AG20443 (cell line): ENCODE data around the gene ACSF2.

Source experiments
- DNase-seq: peaks from one replicate; pipeline ENCODE4 v3.0.0; 2012; ENCODE audit warnings: low spot score, mixed read lengths

ACSF2 gene

DNA sequence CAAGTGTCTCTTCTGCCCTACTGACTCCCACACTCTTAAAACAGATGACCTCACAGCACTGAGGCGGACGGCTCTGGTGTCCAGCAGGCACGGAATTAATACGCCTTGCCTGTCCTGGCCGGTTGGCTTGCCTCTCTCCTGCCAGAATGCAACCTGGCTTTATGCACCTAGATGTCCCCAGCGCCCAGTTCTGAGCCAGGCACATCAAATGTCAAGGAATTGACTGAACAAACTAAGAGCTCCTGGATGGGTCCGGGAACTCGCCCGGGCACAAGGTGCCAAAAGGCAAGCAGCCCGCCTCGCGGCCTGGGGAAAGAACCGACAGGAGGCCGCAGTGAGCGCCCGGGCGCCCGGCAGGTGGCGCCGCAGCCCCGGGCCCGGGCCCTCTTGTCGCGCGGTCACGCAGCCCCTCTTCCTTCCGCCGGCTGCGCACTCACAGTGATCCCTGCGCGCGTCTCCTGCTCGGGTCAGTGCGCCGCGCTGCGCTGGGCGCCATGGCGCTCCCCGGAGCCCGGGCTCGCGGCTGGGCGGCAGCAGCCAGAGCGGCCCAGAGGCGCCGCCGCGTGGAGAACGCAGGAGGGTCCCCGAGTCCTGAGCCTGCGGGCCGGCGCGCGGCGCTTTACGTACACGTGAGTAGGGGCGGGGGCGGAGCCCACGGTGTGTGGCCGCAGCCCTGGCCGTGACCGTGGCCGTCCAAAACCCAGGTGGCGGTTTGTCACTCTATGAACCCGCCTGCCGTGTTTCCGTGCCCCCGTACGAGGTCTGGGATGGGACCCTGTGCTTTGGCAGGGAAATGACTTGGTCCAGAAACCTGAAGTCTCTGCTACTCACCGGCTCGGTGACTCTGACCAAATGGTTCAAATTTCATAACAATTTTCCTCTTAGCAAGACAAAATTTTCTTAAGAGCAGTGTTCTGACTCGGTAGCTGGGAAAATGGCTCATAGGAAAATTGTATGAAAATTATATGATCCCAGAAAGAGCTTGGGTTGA is 52.7 kb downstream of the ACSF2 start, which contains the start of gene RSAD1:
RSAD1 (plus strand) TSS at position 470 of the 991 bp plus-strand sequence; CDS start at position 495, 25 bp downstream.
- peak; percentile 94 for DNase-seq

DNA sequence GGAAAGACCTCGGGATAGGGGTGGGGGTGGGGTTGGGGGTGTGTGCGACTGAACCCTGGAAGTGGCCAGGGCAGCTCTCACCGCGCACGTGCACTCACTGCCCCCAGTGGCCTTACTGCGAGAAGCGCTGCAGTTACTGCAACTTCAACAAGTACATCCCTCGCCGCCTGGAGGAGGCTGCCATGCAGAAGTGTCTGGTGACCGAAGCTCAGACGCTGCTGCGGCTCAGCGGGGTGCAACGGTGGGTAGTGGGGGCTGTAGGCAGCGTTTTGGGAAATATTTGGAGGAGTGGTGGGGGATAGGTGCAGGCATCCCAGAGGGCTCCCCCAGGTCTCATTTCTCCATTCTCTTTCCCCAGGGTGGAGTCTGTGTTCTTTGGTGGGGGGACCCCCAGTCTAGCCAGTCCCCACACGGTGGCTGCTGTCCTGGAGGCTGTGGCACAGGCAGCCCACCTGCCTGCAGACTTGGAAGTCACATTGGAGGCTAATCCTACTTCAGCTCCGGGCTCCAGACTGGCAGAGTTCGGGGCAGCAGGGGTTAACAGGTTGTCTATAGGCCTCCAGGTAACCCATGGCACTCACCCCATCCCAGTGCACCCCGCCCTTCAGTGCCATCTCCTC is 53.6 kb downstream of the ACSF2 start:
- DNase-seq: peak; percentile 90

DNA sequence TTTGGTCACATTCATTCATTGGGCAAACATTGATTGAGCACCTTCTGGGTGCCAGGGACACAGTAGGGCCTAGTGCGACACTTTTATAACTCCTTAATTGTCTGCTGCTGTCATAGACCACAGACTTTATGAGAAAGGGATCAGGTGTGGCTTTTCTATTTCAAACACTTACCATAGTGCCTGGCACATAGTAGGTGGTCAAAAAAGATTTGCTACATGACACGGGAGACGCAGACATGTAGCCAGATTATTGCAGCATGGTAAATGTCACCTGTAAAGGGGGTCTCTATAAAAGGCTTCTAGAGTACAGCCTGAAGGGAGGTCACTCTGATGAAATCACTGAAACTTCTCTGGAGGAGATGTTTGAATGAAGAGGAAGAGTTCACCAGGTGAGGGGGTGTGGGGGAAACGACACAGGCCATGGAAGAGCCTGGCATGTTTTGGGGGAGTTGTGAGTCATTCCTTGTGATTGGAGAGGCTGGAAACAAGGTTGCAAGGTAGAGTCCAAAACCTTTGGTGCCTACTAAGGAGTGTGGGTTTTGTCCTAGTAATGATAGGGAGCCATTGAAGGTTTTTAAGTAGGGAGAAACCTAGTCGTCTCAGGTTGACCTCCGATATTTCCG is 54.2 kb downstream of the ACSF2 start:
- no peak for DNase-seq

DNA sequence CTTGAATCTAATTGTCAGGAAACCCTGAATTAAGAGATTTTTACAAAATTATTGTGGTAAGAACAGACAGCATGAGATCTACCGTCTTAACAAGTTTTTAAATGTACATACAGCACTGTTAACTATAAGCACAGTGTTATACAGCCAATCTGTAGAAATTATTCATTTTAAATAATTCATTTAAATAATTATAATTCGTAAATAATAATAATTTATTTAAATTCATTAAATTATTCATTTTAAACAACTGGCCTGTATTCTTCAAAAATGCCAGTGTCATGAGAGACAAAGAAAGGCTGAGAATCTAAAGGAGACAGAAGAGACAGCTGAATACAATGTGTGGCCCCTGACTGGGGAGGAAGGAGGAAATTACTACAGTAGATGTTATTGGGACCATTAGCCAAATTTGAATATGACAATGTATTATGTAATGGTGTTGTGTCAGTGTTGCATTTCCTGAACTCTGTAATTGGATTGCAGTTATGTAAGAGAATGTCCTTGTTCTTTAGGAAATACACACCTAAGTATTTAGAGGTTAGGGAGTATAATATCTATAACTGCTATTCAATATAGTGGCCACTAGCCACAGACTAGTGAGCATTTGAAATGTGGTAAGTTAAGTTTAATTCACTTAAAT is 55.0 kb downstream of the ACSF2 start:
- DNase-seq: no peak

DNA sequence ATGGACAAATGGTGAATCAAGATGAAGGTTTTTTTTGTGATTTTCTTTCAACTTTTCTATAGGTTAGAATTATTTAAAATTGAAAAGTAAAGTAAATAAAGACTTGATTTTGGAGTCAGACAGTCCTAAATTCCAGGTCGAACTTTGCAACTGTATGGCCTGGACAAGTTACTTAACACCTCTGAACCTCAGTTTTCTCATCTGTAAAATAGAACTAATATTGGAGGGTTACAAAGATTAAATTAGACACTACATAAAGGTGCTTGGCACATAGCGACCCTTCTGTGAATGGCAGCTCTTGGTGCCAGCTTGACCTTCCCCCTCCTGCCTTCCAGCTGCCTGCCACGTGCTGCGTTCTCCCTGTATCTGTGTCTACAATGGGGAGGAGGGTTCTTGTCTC is 55.6 kb downstream of the ACSF2 start:
- no peak for DNase-seq

DNA sequence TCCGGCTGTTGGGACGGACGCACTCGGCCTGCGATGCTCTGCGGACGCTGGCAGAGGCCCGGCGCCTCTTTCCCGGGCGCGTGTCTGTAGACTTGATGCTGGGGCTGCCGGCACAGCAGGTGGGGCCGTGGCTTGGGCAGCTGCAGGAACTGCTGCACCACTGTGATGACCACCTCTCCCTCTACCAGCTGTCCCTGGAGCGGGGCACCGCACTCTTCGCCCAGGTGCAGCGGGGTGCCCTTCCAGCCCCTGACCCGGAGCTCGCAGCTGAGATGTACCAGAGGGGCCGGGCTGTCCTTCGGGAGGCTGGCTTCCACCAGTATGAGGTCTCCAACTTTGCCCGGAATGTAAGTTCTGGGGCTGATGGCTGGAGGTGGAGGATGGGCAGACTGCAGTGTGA is 56.1 kb downstream of the ACSF2 start:
- no peak for DNase-seq

DNA sequence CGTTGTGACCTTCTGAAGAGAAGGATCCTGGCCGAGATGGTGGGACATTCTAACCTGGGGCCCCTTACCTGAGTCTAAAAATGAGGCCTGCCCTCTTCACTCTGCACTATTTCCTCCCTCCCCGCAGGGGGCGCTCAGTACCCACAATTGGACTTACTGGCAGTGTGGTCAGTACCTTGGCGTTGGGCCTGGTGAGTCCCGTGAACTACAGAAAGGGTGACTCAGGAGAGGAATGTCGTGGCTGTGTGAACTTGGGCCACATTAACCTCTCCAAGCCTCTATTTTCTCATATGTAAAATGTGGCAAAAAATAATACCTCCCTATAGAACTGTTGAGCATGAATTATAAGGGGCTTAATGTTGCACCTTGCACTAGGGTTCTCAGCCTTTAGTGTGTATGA is 56.5 kb downstream of the ACSF2 start:
- DNase-seq: peak; percentile 89

DNA sequence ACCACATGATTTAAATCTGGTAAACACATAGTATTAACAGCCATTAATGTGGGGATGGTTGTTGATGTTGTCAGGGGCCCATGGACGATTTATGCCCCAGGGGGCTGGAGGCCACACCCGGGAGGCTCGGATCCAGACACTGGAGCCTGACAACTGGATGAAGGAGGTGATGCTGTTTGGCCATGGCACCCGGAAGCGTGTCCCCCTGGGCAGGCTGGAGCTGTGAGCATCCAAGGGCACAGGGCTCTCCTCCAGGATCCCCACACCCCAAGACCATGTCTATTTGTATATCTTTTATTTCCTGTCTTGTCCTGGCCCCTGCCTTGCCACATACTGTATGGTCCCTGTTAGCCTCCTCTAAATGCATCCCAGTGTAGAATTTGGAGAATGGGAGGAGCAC is 57.2 kb downstream of the ACSF2 start:
- no peak for DNase-seq

DNA sequence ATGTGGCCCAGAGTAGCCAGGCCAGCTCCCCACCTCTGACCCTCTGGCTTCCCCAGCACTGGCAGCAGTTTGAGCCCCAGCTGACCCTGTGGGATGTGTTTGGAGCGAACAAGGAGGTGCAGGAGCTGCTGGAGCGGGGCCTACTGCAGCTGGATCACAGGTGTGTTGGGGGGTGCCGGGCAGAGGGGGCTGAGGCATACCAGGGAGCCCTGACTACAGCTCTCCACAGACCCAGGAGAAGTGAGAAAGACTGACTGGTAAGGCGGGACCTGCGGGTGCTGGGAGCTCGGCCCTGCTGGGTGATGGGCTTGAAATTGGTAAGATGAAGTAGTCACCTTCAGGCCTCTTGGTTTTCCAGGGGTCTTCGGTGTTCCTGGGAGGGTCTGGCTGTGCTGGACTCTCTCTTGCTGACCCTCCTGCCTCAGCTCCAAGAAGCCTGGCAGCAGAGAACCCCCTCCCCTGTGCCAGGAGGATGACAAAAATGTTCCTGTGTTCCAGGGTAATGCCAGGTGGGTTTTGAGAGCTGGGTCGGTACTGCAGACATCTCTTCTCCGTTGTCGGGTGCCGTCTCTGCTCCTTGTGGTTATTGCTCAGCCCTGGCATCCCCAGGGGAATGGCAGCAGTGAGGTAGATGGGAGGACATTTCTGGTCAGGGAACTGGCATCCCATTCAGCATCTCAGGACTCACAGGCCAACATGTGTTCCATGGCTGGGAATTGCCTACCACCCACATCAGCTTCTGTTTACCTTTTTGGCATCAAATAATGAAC is 58.6 kb downstream of the ACSF2 start:
- DNase-seq: no peak

DNA sequence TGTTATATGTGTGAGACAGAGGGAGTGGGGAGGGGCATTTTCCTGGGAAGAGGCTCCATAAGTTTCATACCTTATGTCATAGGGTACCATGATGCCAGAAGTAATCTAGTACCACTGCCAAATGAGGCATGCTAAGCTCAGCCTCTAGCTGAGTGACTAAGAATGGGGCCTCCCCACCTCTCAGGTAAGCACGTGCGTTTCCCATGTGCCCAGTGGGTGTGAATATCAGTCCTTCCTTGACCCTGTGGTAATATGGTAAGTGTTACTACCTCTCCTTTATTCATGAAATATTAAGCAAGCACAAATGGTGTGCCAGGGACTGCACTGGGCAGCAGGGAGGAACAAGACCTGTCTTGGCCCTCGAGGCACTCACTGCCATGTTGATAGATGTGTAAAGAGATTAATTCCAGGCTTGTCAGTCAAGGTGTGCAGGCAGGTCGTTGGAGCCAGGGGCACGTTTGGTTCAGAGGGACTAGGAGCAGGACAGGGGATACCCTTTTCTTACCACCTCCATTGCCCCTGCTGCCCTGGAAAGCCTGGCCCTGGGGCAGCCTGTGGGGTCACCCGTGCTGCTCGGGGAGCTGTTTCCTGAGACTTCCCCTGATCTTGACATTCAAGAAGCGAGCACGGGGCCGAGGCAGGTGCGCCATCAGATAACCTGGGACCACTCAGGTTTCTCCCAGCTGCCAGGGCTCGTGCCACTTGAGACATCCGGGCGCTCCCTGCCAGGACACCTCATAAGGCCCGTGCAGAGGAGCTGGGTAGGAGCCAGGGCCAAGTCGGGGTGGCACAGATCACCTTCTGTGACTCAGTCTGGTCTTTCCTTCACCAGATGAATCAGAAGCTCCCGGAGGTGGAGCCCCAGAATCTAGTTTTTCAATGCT is 61.4 kb downstream of the ACSF2 start:
- no peak for DNase-seq

DNA sequence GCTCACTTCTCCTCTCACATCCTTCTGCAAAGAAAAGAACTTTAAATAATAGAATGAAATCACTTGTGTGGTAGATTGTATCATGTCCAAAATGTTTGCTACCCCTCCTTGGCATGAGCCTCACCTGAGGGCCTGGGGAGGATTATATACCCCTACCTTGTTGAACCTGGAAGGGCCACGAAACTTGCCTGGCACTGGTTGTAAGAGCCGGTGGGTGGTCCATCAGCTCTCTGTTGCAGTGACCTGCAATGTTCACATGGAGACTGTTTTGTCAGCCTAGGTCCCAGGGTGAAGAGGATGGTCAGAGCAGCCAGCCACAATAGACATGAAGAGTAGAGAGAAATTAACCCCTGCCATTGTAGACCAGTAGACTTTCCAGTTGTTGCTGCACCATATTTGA is 62.9 kb downstream of the ACSF2 start:
- no peak for DNase-seq

DNA sequence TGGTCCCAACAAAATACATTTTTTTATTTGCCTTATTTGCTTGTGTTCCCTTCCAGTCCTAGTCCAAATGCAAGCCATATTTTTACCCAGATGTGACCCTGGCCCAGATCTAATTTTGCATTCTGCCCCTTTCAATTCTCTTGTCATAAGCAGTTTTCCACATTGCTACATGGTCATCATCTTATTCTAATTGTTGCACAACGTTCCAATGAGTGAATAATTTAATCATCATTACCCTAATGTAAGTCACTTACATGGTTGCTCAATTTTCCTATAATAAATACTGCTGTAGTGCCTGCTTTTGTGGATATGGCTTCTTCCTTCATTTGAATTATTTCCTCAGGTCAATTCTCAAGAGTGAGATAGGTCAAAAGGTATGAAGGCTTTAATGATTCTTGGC is 65.5 kb downstream of the ACSF2 start:
- DNase-seq: no peak

DNA sequence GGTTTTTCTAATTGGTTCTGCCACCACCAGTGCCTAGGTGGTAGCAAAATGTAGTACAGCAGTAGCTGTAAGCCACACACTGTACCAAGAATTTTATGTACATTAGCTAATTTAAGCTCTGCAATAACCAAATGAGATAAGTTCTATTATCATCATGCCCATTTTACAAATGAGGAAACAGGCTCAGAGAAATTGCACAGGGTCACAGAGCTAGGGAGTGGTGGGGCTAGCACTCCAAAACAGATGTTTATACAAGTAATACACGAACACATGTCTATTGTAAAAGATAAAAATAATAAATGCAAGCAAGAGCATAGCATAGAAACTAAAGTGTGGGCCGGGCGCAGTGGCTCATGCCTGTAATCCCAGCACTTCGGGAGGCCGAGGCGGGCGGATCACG is 66.2 kb downstream of the ACSF2 start:
- no peak for DNase-seq

DNA sequence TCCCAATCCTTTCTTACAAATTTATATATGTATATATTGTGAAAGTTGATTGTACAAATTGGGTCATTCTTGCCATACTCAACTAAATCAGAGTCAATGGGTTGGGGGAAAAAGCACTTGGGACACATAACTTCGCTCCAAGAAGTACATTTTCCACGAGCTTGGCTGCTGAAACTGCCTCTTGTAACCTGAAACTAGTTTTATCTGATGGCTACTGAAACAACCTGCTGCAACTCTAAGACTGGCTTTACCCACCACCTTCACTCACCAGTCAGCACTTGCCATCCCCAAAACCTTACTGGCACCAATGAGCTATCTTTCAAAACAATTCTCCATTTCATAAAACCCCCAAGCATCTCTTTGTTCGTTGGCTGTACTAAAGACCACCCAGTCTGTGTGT is 67.7 kb downstream of the ACSF2 start:
- DNase-seq: no peak

DNA sequence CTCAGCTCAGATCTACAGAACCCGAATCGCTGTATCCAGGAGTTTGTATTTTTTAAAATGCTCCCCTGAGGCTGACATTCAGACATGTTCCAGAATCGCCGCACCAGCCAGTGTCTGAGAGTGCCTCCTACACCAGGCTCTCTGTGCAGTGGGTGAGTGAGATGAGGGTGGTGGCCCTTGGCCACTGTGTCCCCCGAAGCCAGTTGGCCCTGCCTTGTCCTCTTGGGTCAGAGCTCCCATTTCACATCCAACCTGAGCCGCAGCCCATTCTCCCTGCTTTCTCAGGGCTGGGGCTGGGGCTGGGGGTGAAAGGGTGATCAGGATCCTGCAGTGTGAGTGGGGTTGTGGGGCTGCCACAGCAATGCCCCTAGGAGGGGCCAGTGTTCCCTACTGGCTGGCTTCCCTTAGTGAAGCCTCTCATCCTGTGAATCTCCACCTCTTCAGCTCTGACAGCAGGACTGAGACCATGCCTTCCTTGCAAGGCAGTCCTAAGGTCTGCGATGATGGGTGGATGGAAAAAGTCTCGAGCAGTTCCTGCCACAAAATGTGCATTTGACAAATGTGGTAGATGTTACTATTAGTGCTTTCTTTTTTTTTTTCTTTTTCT is 69.3 kb downstream of the ACSF2 start:
- no peak for DNase-seq

DNA sequence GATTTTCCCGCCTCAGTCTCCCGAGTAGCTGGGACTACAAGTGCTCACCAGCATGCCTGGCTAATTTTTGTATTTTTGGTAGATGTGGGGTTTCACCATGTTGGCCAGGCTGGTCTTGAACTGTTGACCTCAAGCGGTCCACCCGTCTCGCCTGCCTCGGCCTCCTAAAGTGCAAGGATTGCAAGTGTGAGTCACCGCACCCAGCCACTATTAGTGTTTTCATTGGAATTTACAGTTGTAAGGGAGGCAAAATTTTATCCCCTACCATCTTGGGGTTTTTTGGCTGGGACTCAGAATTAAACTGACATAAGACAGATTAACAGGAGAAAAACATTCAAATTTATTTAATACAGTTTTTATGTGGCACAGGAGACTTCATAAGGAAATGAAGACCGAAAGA is 69.9 kb downstream of the ACSF2 start:
- no peak for DNase-seq

DNA sequence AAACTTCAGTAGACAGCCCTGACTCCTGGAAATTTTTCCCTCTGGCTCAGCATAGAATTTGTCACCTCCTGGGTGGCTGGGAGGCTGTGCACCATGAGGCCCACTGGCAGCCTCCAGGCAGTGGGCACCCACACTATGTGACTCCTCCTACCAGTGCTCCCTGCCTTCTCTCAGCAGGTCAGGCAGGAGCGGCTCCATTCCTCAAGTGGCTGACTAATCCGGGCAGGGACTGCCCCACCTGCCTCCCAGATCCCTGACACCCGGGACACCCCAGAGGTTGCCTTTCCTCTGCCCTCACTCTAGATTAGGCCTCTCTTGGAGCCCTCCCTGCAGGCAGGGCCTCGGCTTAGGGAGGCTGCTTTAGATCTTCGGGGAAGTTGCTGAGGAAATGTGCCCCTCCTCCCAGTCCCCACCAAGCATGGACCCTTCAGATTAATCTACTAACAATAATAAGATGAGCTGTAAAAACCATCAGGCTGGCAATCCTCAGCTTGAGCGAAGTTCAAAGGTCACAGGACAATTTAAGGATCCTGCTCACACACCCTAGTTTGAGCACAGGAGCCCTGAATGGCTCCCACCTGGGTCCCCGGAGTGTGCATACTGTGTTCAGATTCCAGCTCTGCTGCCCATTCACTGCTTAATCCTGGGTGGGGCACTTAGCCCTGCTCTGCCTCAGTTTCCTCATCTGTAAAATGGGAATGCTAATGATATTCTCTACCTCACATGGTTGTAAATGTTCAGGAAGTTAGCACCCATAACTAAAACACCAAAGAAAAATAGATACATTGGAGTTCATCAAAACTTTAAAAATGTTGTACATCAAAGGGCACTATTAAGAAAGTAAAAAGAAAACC is 72.2 kb downstream of the ACSF2 start:
- no peak for DNase-seq

DNA sequence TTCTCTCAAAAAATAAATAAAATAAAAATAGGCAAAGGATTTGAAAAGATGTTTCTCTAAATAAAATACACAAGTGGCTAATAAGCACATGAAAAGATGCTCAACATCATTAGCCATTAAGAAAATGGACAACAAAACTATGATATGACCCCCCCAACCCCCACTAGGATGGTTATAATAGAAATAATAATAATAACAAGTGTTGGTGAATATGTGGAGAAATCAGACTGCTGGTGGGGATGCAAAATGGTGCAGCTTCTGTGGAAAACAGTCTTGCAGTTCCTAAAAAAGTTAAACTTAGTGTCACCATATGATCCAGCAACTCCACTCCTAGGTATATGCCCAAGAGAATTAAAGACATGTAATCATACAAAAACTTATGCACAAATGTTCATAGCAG is 73.3 kb downstream of the ACSF2 start:
- DNase-seq: no peak

DNA sequence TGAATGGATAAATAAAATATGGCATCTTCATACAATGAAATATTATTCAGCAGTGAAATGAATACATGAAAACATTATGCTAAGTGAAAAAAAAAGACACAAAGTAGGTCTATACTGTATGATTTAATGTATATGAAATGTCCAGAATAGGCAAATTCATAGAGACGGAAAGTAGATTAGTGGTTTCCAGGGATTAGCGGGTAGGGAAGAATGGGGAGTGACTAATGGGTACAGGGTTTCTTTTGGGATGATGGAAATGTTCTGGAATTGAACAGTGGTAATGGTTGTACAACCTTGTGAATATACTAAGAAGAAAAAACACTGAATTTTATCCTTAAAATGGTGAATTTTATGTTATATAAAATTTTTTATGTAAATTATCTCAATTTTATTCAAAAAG is 73.7 kb downstream of the ACSF2 start:
- DNase-seq: no peak
